Measurements from ENCODE around the gene NMRAL1.

Gene NMRAL1

DNA sequence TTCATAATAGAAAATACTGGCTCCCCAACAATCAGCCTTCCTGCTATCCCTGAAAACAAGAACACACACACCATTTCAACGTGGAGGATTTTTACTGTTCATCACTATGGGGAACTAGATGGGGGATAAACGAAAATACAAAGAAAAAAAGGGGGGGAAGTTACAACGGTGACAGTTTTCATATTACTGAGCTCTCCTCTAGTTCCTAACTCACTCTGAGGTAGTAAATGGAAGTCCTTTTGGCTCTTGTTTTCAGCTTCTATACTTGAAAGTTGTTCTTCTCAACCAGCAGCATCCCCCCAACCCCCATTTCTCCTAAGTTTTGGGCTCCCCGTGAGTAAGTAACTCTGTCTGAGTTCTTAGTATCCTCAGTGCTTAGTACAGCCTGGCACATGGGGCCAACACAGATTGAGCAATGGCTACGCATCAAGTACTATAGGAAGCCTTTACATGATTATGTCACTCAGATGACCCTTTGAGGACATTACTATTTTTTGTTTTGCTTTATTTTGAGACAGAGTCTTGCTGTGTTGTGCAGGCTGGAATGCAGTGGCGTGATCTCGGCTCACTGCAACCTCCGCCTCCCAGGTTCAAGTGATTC, 53.8 kb downstream of the NMRAL1 start:
- DNase-seq = peak; percentile 31 to 35

DNA sequence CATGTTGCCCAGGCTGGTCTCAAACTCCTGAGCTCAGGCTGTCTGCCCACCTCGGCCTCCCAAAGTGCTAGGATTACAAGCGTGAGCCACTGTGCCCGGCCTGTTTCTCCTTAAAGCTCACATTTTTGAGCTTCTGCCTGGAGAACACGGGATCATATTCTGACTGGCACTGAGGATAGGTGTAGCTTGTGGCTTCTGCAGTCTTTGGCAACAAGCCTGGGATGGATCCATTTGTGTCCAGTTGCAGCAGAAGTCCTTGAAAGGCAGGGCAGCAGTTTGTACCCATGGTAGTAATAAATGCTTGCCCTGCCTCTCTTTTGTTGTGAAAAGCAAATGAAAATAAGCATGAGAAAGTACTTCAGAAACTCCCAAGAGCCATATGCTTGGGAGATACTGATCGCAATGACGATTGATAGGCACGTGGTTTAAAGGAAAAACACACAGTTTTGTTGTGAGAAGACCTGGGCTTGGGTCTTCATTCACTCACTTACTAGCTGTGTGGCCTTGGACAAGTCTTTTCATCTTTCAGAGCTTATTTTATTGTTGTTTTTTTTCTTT, 54.9 kb downstream of the NMRAL1 start:
- DNase-seq = no peak

DNA sequence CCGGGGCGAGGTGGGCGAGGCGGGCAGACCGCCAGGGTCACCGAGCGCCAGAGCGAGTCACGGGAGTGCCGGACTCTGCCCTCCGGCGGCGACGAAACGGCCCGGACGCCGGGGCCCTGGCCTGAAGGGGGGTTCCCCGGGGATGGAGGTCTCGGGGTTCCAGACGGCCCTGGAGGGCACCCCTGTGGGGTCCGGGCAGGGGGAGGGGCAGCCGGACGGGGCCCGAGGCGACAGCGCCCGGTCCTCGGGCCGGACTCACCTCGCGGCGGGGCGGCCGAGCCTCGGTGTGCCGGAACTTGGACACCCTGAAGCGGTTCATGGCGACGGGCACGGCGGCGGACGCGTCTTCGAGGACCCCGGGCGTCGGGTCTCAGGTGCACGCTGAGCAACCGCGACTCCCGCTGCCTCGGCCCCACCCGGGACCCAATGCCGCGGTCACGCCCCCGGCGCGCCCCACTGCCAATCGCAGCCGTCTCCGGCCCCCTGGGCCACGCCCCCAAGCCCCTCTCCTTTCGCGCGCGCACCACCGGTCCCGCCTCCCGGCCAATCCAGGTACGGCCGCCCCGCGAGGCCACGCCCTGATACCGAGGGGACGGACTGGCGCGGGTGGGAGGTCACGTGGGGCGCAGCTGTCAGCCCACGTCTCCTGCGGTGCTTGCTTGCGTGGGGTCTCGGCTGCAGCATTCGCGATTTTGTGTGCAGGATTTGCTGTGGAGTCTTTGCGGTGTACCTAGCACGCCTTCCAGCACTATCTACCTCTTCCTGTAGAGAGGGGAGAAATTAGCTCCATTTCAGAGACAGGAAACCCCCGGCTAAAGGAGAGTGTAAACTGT, 58.0 kb downstream of the NMRAL1 start, which contains the start of gene CORO7:
Gene CORO7, minus strand, starts transcription at position 397 of the 833 bp plus-strand sequence. Its CDS starts 78 bp downstream, at position 319.
- DNase-seq = peak; percentile 83 to 90

GRCh38 chr16:4415538-4416199, 58.8 kb downstream of the NMRAL1 start:
- peak; percentile 83 to 84 for DNase-seq

DNA sequence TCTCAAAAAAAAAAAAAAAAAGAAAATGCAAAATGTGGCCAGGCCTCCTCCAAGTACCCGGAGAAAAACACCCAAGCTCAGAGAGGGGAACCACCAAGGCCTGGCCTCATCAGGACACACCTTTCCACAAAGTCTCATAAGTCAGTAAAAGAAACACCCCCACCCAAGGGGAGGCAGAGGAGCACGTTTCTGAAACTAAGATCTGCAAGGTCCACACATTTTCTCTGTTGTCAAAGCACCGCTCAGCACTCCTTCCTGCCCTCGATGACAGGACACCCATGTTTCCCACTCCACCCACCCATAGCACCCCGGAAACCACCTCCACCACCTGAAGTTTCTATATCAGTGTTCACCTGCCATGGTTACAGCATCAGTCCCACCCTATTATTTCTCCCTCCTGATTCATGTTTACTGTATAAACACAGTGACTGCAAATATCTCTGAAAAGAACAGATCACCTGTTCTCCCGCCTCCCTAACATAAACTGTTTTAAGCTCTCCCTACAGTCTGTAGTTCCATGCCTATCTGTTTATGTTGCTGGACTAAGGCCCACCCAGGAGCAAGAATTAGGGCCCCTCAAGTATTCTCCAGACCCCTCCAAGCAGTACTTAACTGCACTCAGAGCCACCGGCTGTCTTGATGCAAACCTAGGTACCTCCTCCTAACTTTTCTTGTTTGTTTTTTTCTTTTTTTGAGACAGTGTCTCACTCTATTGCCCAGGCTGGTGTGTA, 60.1 kb downstream of the NMRAL1 start:
- no peak for DNase-seq

- DNase-seq = no peak
Observed at GRCh38 chr16:4412854-4413253, 61.6 kb downstream of the NMRAL1 start.

DNA sequence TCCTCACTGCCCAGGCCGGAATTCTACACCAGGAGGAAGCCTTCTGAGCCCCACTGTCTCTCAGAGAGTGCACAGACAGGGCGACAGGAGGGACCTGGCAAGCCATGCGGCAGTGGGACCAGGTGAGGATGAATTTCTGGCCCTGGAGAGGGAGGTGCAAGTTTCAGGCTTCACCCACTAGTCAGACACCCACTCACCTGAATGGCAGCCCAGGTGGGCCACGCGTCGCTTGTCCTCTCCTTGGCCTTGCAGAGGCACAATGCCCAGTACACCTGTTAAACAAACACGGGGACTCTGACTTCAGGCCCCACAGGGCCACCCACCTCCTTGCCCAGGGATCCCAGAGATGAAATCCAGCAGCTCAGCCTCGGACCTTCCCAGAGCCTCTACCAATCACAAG, 62.3 kb downstream of the NMRAL1 start:
- DNase-seq = no peak
